SK-N-SH (cell line): ENCODE measurements around the gene COMMD3. TPM values are rescaled to one million over a fixed set of nuclear protein-coding genes. Genes with fewer than 3 reads are reported as not detected.
"Not testable (repeated sequence)": the region's sequence is repeated elsewhere in the genome, so short reads cannot be mapped to it uniquely, and the experiment has no call there.

Experiments used
- CTCF ChIA-PET: fragments of 300-600, 350-600 bp; formaldehyde crosslinking; extraction: SDS; loops from one replicate; lab custom pipeline; 2021; lab: Yijun Ruan, JAX
- POLR2A ChIA-PET: fragments of 350-600 bp; sonication (Branson Sonifier 250); formaldehyde crosslinking; extraction: SDS; loops from one replicate; lab custom pipeline; 2020; ENCODE audit warnings: antibody characterized with exemption, inconsistent platforms; lab: Yijun Ruan, JAX
- DNase-seq: peaks from one replicate; pipeline ENCODE4 v3.0.0; 2012
- H2AFZ ChIP-seq: fragments of 200-600 bp; sonication (generic); 2 replicates; pipeline ENCODE4 v1.8.1; 2016; ENCODE audit warnings: antibody characterized with exemption, mild to moderate bottlenecking, low read depth
- H3F3A ChIP-seq: fragments of 200-600 bp; sonication (generic); replicated peaks from 2 replicates; pipeline ENCODE3; 2016; ENCODE audit warnings: antibody characterized with exemption, mild to moderate bottlenecking; ENCODE audit not compliant: insufficient read depth
- H3K27ac ChIP-seq, 2 experiments: fragments of 200-500 bp in 1 of 2; fragments of 200-600 bp in 1 of 2; sonication (Bioruptor generic) in 1 of 2; sonication (generic), shearing (Covaris generic) in 1 of 2; 2 replicates each; pipeline versions ENCODE4 v1.5.1 to v1.6.1; 2014 to 2016; ENCODE audit warnings: low read depth in 2 of 2, inconsistent platforms in 1 of 2, low read length in 1 of 2, mild to moderate bottlenecking in 1 of 2, mixed read lengths in 1 of 2
- H3K27me3 ChIP-seq: fragments of 200-600 bp; sonication (generic), shearing (Covaris generic); 2 replicates; pipeline ENCODE4 v1.6.1; 2016; ENCODE audit warnings: mixed run types; ENCODE audit not compliant: insufficient read depth
- H3K36me3 ChIP-seq, 2 experiments: fragments of 200-500 bp in 1 of 2; fragments of 200-600 bp in 1 of 2; sonication (Bioruptor generic) in 1 of 2; sonication (generic) in 1 of 2; replicated peaks in 1 of 2; 2 replicates each; pipeline versions ENCODE3 to v1.5.1; 2014 to 2016; ENCODE audit warnings: low read length in 1 of 2, mild to moderate bottlenecking in 1 of 2; ENCODE audit not compliant: insufficient read depth in 2 of 2, control insufficient read depth in 1 of 2
- H3K4me1 ChIP-seq, 2 experiments: fragments of 200-500 bp in 1 of 2; fragments of 200-600 bp in 1 of 2; sonication (Bioruptor generic) in 1 of 2; sonication (generic), shearing (Covaris generic) in 1 of 2; 2 replicates each; pipeline versions ENCODE4 v1.5.1 to v1.6.1; 2014 to 2016; ENCODE audit warnings: low read depth in 1 of 2, low read length in 1 of 2, mixed run types in 1 of 2; ENCODE audit not compliant: insufficient read depth in 2 of 2, control insufficient read depth in 1 of 2
- H3K4me2 ChIP-seq: fragments of 200-600 bp; sonication (generic), shearing (Covaris generic); 2 replicates; pipeline ENCODE4 v1.6.1; 2017; ENCODE audit warnings: mixed run types
- H3K4me3 ChIP-seq, 2 experiments: fragments of 200-500 bp in 1 of 2; fragments of 200-600 bp in 1 of 2; sonication (Bioruptor generic) in 1 of 2; sonication (generic), shearing (Covaris generic) in 1 of 2; 2 replicates each; pipeline versions ENCODE4 v1.5.1 to v1.8.1; 2014 to 2016; ENCODE audit warnings: low read depth in 2 of 2, inconsistent platforms in 1 of 2, low read length in 1 of 2, mild to moderate bottlenecking in 1 of 2, mixed read lengths in 1 of 2, moderate library complexity in 1 of 2
- H3K79me2 ChIP-seq: fragments of 200-600 bp; sonication (generic); 2 replicates; pipeline ENCODE4 v1.8.1; 2017; ENCODE audit warnings: mild to moderate bottlenecking; ENCODE audit not compliant: insufficient read depth
- H3K9ac ChIP-seq: fragments of 200-600 bp; sonication (generic); 2 replicates; pipeline ENCODE4 v1.6.1; 2017; ENCODE audit warnings: mixed run types
- H3K9me2 ChIP-seq: fragments of 200-600 bp; sonication (generic); 2 replicates; pipeline ENCODE4 v1.6.1; 2017; ENCODE audit warnings: mixed run types
- H3K9me3 ChIP-seq: fragments of 200-600 bp; sonication (generic); 2 replicates; pipeline ENCODE4 v1.6.1; 2017; ENCODE audit warnings: mixed run types, mild to moderate bottlenecking, moderate library complexity
- H4K20me1 ChIP-seq: fragments of 200-600 bp; sonication (generic); 2 replicates; pipeline ENCODE4 v1.6.1; 2017; ENCODE audit warnings: mild to moderate bottlenecking, mixed run types; ENCODE audit not compliant: insufficient read depth
- FOSL2 ChIP-seq: IDR thresholded peaks from 2 replicates; pipeline ENCODE4 v1.4.0; 2012; ENCODE audit warnings: low read depth, mild to moderate bottlenecking, moderate library complexity, borderline replicate concordance
- GATA2 ChIP-seq: sonication (generic); formaldehyde crosslinking; IDR thresholded peaks from 2 replicates; pipeline ENCODE4 v1.5.0; 2020; ENCODE audit warnings: mild to moderate bottlenecking, missing genetic modification reagents
- JUND ChIP-seq: IDR thresholded peaks from 2 replicates; pipeline ENCODE4 v1.4.0; 2012
- RAD21 ChIP-seq: IDR thresholded peaks from 2 replicates; pipeline ENCODE4 v1.6.1; 2012; ENCODE audit warnings: mild to moderate bottlenecking, low read length
- RXRA ChIP-seq: IDR thresholded peaks from 2 replicates; pipeline ENCODE4 v1.4.0; 2012; ENCODE audit warnings: low read depth, mild to moderate bottlenecking, borderline replicate concordance
- TEAD4 ChIP-seq: IDR thresholded peaks from 2 replicates; pipeline ENCODE4 v1.4.0; 2012; ENCODE audit warnings: mild to moderate bottlenecking, borderline replicate concordance; ENCODE audit not compliant: insufficient read depth
- WGBS: methylation state at CpG from one replicate; pipeline ENCODE4 v1.1.6; 2017; ENCODE audit warnings: low lambda C conversion rate; 5-methylcytosine and 5-hydroxymethylcytosine counted together
- polyA plus RNA-seq, 3 experiments: library from polyadenylated mRNA; depleted of rRNA; stranded (reverse); fragments of >200 nt; gene quantifications; 2 replicates each; pipeline ENCODE4 v1.2.3, GENCODE V29; 2012
- TF ChIP-seq, protein P1 (sequence below): IDR thresholded peaks from 2 replicates; pipeline ENCODE4 v1.4.0; 2012; ENCODE audit warnings: low read depth, borderline replicate concordance
- TF ChIP-seq, protein P2 (sequence below): IDR thresholded peaks from 2 replicates; pipeline ENCODE4 v1.4.0; 2012; ENCODE audit warnings: low read depth

COMMD3 gene
- polyA plus RNA-seq, 1 of the 3 experiments (the other 2 are of a cell fraction) = 26.9 TPM

DNA sequence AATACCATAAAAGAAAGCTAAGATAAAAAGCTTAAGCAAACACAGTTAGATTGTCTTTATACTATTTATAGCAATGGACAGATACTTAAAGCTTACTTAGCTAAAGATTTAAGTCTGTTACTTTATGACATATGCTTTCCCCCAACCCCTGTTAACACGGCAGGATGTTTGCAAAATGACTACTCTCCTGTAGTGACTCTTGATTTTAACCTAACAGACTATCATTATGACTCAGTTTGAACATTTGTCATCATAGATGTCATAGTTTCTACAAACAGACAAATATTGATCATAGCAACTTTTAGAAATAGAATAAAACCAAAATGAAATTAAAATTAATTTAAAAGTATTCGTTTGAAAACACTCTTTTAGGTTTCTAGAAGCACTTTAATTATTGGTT is 7.8 kb upstream of the COMMD3 start:
- 0 out of 2 replicates have a peak, but pooled peaks cover 3% of the 10 kb centered on the region for H3K9me3 ChIP-seq
- H3K27me3 ChIP-seq = no peaks in the 10 kb centered on the region
- CTCF ChIA-PET = no interaction called here
- H3K4me2 ChIP-seq = no peak overlapping the region
- no peak overlapping the region for H2AFZ ChIP-seq
- POLR2A ChIA-PET = no interaction called here
- no peaks in the 10 kb centered on the region for H3K79me2 ChIP-seq
- H3K9ac ChIP-seq = no peak overlapping the region
- no peak overlapping the region for H3K27ac ChIP-seq
- TF ChIP-seq, protein P1, sequence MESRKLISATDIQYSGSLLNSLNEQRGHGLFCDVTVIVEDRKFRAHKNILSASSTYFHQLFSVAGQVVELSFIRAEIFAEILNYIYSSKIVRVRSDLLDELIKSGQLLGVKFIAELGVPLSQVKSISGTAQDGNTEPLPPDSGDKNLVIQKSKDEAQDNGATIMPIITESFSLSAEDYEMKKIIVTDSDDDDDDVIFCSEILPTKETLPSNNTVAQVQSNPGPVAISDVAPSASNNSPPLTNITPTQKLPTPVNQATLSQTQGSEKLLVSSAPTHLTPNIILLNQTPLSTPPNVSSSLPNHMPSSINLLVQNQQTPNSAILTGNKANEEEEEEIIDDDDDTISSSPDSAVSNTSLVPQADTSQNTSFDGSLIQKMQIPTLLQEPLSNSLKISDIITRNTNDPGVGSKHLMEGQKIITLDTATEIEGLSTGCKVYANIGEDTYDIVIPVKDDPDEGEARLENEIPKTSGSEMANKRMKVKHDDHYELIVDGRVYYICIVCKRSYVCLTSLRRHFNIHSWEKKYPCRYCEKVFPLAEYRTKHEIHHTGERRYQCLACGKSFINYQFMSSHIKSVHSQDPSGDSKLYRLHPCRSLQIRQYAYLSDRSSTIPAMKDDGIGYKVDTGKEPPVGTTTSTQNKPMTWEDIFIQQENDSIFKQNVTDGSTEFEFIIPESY = no peak
- TF ChIP-seq RXRA (no peak), RAD21 (no peak), FOSL2 (no peak), JUND (no peak)
- TF ChIP-seq, protein P2, sequence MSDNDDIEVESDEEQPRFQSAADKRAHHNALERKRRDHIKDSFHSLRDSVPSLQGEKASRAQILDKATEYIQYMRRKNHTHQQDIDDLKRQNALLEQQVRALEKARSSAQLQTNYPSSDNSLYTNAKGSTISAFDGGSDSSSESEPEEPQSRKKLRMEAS = no peak
- TF ChIP-seq, all 33 proteins: peak for 0
- 56% methylated on average over 2 of the region's 2 CpGs for WGBS
- H3K36me3 ChIP-seq = no peaks in the 10 kb centered on the region
- H3F3A ChIP-seq = no peaks in the 10 kb centered on the region
- no peaks in the 10 kb centered on the region for H3K9me2 ChIP-seq
- no peak overlapping the region for H3K4me3 ChIP-seq
- H3K4me1 ChIP-seq = no peaks in the 10 kb centered on the region
- no peaks in the 10 kb centered on the region for H4K20me1 ChIP-seq
- DNase-seq = no peak

DNA sequence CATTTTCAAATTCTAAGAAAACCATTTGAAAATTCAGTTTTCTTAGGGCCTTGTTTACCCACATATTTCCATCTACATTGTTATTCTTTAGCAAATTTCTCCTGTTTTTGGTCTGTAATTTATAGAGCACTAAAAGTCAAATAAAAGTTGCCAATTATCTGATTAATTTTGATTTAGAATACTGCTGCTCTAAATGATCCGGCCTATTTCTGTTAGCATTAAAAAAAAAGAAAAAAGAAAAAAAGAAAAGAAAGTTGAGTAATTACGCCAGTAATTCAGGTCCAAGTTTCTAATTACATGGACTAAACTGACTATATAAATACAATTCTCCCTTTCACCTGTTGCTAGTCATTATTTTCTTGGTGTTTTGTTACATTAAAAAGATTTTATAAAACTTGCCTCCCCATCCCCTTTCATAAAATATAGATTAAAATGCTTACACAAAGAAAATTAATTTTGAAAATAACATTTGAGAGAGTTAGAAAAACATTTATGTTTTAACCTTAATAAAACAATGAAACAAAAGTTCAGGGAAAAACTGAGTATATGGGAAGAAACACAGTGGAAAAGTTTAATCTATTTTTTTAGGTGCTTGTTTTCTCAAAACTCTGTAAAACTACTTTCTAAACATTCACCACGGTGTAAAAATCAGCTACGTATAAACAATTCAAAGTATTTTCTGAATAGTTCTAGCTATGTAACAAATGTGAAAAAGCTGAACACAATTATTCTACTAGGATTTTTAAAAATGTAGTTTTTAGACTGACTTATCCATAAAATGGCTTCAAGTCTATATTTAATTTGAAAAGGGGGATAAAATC is 6.8 kb upstream of the COMMD3 start:
- H3K9me3 ChIP-seq = 0 out of 2 replicates have a peak, but pooled peaks cover 2% of the 10 kb centered on the region
- H3F3A ChIP-seq = no peaks in the 10 kb centered on the region
- H3K36me3 ChIP-seq = no peaks in the 10 kb centered on the region
- no peaks in the 10 kb centered on the region for H3K79me2 ChIP-seq
- no peak overlapping the region for H3K9ac ChIP-seq
- DNase-seq = no peak
- TF ChIP-seq RAD21 = no peak
- TF ChIP-seq GATA2 (CRISPR knock-in tag) = no peak
- TF ChIP-seq TEAD4 = no peak
- no peaks in the 10 kb centered on the region for H3K27me3 ChIP-seq
- no peaks in the 10 kb centered on the region for H3K9me2 ChIP-seq
- 85% methylated on average over 4 of the region's 4 CpGs for WGBS
- CTCF ChIA-PET = interaction anchor here (0.9 to 1.0 kb wide), 2 partner anchors 11 to 315 kb away, joined by 3 read pairs; no protein-coding TSS in a partner anchor
- H4K20me1 ChIP-seq = no peaks in the 10 kb centered on the region
- H3K4me3 ChIP-seq = no peak overlapping the region
- no peak overlapping the region for H2AFZ ChIP-seq
- POLR2A ChIA-PET = no interaction called here
- H3K4me1 ChIP-seq = no peaks in the 10 kb centered on the region
- no peak overlapping the region for H3K27ac ChIP-seq
- H3K4me2 ChIP-seq = no peak overlapping the region

DNA sequence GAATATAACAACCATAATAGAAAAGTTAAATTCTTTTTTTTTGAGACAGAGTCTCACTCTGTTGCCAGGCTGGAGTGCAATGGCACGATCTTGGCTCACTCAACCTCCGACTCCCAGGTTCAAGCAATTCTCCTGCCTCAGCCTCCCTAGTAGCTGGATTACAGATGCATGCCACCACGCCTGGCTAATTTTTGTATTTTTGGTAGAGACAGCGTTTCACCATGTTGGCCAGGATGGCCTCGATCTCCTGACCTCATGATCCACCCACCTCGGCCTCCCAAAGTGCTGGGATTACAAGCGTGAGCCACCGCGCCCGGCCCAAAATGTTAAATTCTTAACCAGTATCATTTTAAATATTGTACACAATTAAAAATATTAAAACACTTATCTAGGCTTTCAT is 6.2 kb upstream of the COMMD3 start:
- H3K36me3 ChIP-seq, DNase-seq, H3K9me2 ChIP-seq, H3K79me2 ChIP-seq, H3K9me3 ChIP-seq, H3K4me3 ChIP-seq, H2AFZ ChIP-seq, H3K4me2 ChIP-seq, H3K27me3 ChIP-seq, POLR2A ChIA-PET, H3K4me1 ChIP-seq, H3F3A ChIP-seq, H3K9ac ChIP-seq, H3K27ac ChIP-seq, H4K20me1 ChIP-seq: not testable (repeated sequence)
- WGBS = 94% methylated on average over 10 of the region's 10 CpGs
- CTCF ChIA-PET = interaction anchor here (0.9 to 1.0 kb wide), 2 partner anchors 10 to 316 kb away, joined by 3 read pairs; no protein-coding TSS in a partner anchor
